Measurements from ENCODE around the gene ZNF521.

ZNF521 gene

DNA sequence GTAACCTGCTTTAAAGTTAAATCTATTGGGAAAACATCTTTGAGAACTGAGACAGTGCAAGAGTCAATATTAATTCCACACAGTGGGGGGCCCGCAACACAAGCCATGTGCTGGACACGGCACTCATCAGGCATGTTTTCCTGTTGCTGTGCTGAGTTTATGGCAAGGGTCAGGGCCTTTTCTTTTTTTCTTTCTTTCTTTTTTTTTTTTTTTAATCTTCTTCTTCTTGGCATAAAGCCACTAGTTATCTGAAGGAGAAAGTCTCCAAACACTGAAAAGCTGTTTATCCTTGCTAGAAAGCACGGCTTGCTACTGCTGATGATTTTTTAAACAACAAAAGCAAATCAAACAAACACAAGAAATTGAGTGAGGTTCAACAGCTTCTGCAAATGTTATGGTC lies 252.1 kb downstream of the ZNF521 start:
- H3K9me3 ChIP-seq (ENCODE audit: control insufficient read depth, low read depth, low read length), result no peaks in the 10 kb centered on the region
- H3K27ac ChIP-seq (ENCODE audit: low read length), result no peak overlapping the region
- no peak overlapping the region for H3K4me3 ChIP-seq (ENCODE audit: low read length)
- no peaks in the 10 kb centered on the region for H3K27me3 ChIP-seq (ENCODE audit: control insufficient read depth, insufficient read depth, low read length)
- H3K4me1 ChIP-seq (ENCODE audit: control insufficient read depth, low read depth, low read length), result peaks cover 6% of the 10 kb centered on the region
- no peak overlapping the region for H3K9ac ChIP-seq (ENCODE audit: low read length)
- no peaks in the 10 kb centered on the region for H3K36me3 ChIP-seq (ENCODE audit: control insufficient read depth, low read depth, low read length)

DNA sequence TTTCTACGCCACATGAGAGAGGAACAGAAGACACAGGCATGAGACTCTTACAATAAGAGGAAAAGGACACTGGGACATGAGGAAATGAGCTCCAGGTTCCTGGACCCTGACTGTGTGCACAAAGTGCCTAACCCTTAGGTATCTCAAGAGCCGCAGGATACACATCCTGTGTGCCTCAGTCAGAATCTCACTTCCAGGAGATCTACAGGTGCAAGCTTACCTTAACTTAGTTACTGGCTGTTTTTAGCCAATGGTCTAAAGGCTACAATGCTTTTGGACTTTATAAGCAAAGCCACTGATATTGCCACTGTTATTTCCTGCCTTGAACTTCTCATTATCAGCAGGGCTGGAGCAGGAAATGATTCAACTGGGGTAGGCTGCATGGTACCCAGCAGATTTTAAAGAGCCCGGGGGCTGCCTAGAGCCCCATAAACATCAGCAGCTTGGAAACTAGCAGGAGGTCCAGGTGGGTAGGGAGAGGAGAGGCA lies 254.4 kb downstream of the ZNF521 start:
- Histone ChIP-seq H3K9me3 (ENCODE audit: control insufficient read depth, low read depth, low read length) (no peaks in the 10 kb centered on the region), H3K27me3 (ENCODE audit: control insufficient read depth, insufficient read depth, low read length) (no peaks in the 10 kb centered on the region), H3K4me1 (ENCODE audit: control insufficient read depth, low read depth, low read length) (peaks cover 6% of the 10 kb centered on the region), H3K36me3 (ENCODE audit: control insufficient read depth, low read depth, low read length) (no peaks in the 10 kb centered on the region), H3K27ac (ENCODE audit: low read length) (no peak overlapping the region), H3K9ac (ENCODE audit: low read length) (no peak overlapping the region), H3K4me3 (ENCODE audit: low read length) (no peak overlapping the region)

- Histone ChIP-seq H3K4me1 (ENCODE audit: control insufficient read depth, low read depth, low read length) (peaks cover 6% of the 10 kb centered on the region), H3K9ac (ENCODE audit: low read length) (no peak overlapping the region), H3K9me3 (ENCODE audit: control insufficient read depth, low read depth, low read length) (no peaks in the 10 kb centered on the region), H3K4me3 (ENCODE audit: low read length) (no peak overlapping the region), H3K36me3 (ENCODE audit: control insufficient read depth, low read depth, low read length) (no peaks in the 10 kb centered on the region), H3K27me3 (ENCODE audit: control insufficient read depth, insufficient read depth, low read length) (no peaks in the 10 kb centered on the region), H3K27ac (ENCODE audit: low read length) (no peak overlapping the region)
These were observed 254.9 kb downstream of the ZNF521 start for GRCh38 chr18:25097057-25097456.

- Histone ChIP-seq H3K27ac (ENCODE audit: low read length) (no peak overlapping the region), H3K36me3 (ENCODE audit: control insufficient read depth, low read depth, low read length) (peaks cover 20% of the 10 kb centered on the region), H3K9me3 (ENCODE audit: control insufficient read depth, low read depth, low read length) (no peaks in the 10 kb centered on the region), H3K9ac (ENCODE audit: low read length) (no peak overlapping the region), H3K4me3 (ENCODE audit: low read length) (no peak overlapping the region), H3K27me3 (ENCODE audit: control insufficient read depth, insufficient read depth, low read length) (no peaks in the 10 kb centered on the region), H3K4me1 (ENCODE audit: control insufficient read depth, low read depth, low read length) (peaks cover 6% of the 10 kb centered on the region)
These were observed 258.8 kb downstream of the ZNF521 start for GRCh38 chr18:25093141-25093540.

GRCh38 chr18:25089470-25089869 lies 262.5 kb downstream of the ZNF521 start:
- Histone ChIP-seq H3K27ac (ENCODE audit: low read length) (no peak overlapping the region), H3K4me1 (ENCODE audit: control insufficient read depth, low read depth, low read length) (no peaks in the 10 kb centered on the region), H3K9me3 (ENCODE audit: control insufficient read depth, low read depth, low read length) (no peaks in the 10 kb centered on the region), H3K9ac (ENCODE audit: low read length) (no peak overlapping the region), H3K36me3 (ENCODE audit: control insufficient read depth, low read depth, low read length) (peaks cover 20% of the 10 kb centered on the region), H3K4me3 (ENCODE audit: low read length) (no peak overlapping the region), H3K27me3 (ENCODE audit: control insufficient read depth, insufficient read depth, low read length) (no peaks in the 10 kb centered on the region)

DNA sequence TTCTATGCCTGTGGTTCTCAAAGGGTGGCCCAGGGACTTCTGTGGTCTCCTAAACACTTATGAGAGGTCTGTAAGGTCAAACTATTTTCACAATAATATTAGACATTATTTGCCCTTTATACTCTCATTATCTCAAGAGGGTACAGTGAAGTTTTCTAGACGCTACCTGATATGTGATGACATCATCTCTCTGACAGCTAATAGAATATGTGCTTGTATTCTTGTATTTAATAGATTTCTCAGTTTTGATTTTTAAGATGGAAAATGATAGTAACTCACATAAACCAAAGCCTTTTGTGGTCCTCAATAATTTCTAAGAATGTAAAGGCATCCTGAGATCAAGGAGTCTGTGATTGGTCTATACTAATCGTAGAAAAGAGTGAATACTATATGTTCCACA lies 265.1 kb downstream of the ZNF521 start:
- peaks cover 20% of the 10 kb centered on the region for H3K36me3 ChIP-seq (ENCODE audit: control insufficient read depth, low read depth, low read length)
- H3K9ac ChIP-seq (ENCODE audit: low read length), result no peak overlapping the region
- no peaks in the 10 kb centered on the region for H3K4me1 ChIP-seq (ENCODE audit: control insufficient read depth, low read depth, low read length)
- H3K27me3 ChIP-seq (ENCODE audit: control insufficient read depth, insufficient read depth, low read length), result no peaks in the 10 kb centered on the region
- no peaks in the 10 kb centered on the region for H3K9me3 ChIP-seq (ENCODE audit: control insufficient read depth, low read depth, low read length)
- no peak overlapping the region for H3K4me3 ChIP-seq (ENCODE audit: low read length)
- no peak overlapping the region for H3K27ac ChIP-seq (ENCODE audit: low read length)

DNA sequence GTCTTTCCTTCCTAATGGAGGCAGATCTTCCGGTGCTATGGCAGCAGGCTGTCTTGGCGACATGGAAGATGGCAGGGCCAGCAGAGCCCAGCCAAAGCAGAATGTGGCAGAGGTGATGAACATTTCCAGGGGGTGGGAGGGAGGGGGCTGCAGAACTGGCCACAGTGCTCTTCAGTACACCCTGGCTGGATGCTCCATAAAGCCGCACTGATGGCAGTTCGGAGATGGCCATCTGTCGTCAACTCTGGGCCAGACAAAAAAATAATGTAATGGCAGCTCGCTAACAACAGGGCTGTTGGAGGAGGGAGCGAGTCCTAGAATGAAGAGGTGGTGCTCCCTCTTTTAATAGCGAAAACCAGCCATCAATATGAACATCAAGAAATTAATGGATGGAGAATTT lies 271.0 kb downstream of the ZNF521 start:
- Histone ChIP-seq H3K9me3 (ENCODE audit: control insufficient read depth, low read depth, low read length) (no peaks in the 10 kb centered on the region), H3K4me3 (ENCODE audit: low read length) (no peak overlapping the region), H3K27me3 (ENCODE audit: control insufficient read depth, insufficient read depth, low read length) (no peaks in the 10 kb centered on the region), H3K4me1 (ENCODE audit: control insufficient read depth, low read depth, low read length) (peaks cover 19% of the 10 kb centered on the region), H3K27ac (ENCODE audit: low read length) (no peak overlapping the region), H3K36me3 (ENCODE audit: control insufficient read depth, low read depth, low read length) (no peaks in the 10 kb centered on the region), H3K9ac (ENCODE audit: low read length) (no peak overlapping the region)

- H3K4me1 ChIP-seq (ENCODE audit: control insufficient read depth, low read depth, low read length), result peaks cover 26% of the 10 kb centered on the region
- H3K36me3 ChIP-seq (ENCODE audit: control insufficient read depth, low read depth, low read length), result no peaks in the 10 kb centered on the region
- H3K9me3 ChIP-seq (ENCODE audit: control insufficient read depth, low read depth, low read length), result no peaks in the 10 kb centered on the region
- no peaks in the 10 kb centered on the region for H3K27me3 ChIP-seq (ENCODE audit: control insufficient read depth, insufficient read depth, low read length)
- no peak overlapping the region for H3K4me3 ChIP-seq (ENCODE audit: low read length)
- H3K9ac ChIP-seq (ENCODE audit: low read length), result no peak overlapping the region
- H3K27ac ChIP-seq (ENCODE audit: low read length), result no peak overlapping the region
These were observed 271.8 kb downstream of the ZNF521 start for GRCh38 chr18:25080211-25080610.

DNA sequence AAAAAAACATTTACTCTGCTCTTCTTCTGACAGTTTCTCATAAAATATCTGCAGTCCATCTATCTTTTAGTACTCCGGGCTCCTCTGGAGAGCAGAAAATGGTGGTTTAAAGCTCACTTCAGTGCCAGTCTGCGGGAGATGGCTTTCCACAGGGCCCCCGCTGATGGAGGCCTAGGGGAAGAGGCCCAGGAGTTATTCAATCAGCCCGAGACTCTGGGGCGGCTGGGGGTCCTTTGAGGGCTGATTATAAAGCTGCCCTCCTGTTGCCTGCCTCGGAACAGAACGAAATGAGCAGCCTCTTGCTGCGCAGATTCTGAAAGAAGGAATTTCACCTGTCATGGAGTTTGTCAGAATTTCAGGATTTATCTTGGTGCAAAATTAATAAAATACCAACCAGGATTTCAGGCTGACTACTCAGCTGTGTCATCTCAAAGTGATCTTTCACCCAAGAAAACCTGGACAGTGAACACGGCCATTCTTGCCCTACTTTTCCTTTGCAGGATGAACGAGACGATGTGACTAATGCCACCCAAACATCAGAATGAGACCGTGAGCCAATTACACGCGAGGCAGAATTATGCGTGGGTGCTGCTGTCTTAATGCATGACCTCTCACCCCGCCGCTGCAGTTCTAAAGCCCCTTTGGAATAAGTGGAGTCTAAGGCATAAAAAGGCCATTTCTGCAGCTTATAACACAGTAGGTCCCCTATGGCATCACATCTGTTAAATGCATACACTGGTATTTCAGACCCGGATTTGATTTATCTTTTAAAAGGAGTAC lies 273.8 kb downstream of the ZNF521 start:
- no peak overlapping the region for H3K9ac ChIP-seq (ENCODE audit: low read length)
- H3K4me3 ChIP-seq (ENCODE audit: low read length), result no peak overlapping the region
- no peaks in the 10 kb centered on the region for H3K36me3 ChIP-seq (ENCODE audit: control insufficient read depth, low read depth, low read length)
- H3K27me3 ChIP-seq (ENCODE audit: control insufficient read depth, insufficient read depth, low read length), result no peaks in the 10 kb centered on the region
- H3K27ac ChIP-seq (ENCODE audit: low read length), result no peak overlapping the region
- H3K9me3 ChIP-seq (ENCODE audit: control insufficient read depth, low read depth, low read length), result no peaks in the 10 kb centered on the region
- peaks cover 47% of the 10 kb centered on the region for H3K4me1 ChIP-seq (ENCODE audit: control insufficient read depth, low read depth, low read length)

DNA sequence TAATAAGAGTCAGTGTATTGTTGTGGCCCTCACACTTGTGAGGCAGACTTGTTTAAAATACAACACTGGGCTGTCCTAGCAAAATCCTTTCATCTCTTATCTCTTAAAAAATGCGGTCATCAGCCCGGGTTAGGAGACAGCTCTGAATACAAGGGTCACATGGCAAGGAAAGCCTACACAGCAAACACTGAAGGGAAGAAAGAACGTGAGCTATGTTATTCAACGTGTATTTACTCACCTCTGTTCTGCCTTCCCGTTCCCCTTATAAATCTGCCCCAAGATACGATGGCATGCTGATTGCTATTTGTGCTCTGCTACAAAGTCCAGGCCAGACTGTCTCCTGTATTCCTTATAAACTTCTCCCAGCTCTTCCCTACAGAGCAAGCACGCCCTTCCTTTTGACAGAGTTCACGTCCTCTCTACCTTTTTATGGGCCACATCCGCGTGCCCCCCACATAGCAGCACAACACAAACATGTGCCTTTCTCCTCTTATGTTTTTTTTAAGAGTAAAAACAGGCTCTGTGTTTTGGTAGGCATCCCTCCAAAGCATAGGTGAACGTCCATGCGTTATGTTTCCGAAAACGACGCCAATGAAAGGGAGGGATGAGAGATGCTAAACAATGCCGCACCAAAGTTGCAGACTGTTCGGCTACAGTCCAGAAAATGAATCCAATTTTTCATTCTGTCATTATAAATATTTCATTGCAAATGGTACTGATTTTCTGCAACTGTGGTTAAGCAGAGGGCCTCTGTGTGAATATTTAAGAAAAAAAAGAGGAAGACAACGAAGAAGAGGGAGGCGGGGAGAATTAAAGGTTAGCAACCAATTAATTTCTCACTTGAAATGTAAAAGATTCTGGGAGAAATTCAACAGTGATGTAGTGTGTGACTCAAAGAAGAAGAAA lies 274.7 kb downstream of the ZNF521 start:
- H3K27me3 ChIP-seq (ENCODE audit: control insufficient read depth, insufficient read depth, low read length), result no peaks in the 10 kb centered on the region
- no peak overlapping the region for H3K9ac ChIP-seq (ENCODE audit: low read length)
- H3K36me3 ChIP-seq (ENCODE audit: control insufficient read depth, low read depth, low read length), result no peaks in the 10 kb centered on the region
- no peak overlapping the region for H3K27ac ChIP-seq (ENCODE audit: low read length)
- H3K9me3 ChIP-seq (ENCODE audit: control insufficient read depth, low read depth, low read length), result no peaks in the 10 kb centered on the region
- H3K4me3 ChIP-seq (ENCODE audit: low read length), result no peak overlapping the region
- peaks cover 48% of the 10 kb centered on the region for H3K4me1 ChIP-seq (ENCODE audit: control insufficient read depth, low read depth, low read length)

- no peaks in the 10 kb centered on the region for H3K27me3 ChIP-seq (ENCODE audit: control insufficient read depth, insufficient read depth, low read length)
- H3K27ac ChIP-seq (ENCODE audit: low read length), result no peak overlapping the region
- no peaks in the 10 kb centered on the region for H3K9me3 ChIP-seq (ENCODE audit: control insufficient read depth, low read depth, low read length)
- H3K4me3 ChIP-seq (ENCODE audit: low read length), result no peak overlapping the region
- H3K36me3 ChIP-seq (ENCODE audit: control insufficient read depth, low read depth, low read length), result no peaks in the 10 kb centered on the region
- H3K4me1 ChIP-seq (ENCODE audit: control insufficient read depth, low read depth, low read length), result peaks cover 48% of the 10 kb centered on the region
- H3K9ac ChIP-seq (ENCODE audit: low read length), result no peak overlapping the region
These were observed 276.2 kb downstream of the ZNF521 start for GRCh38 chr18:25075783-25076182.

Data from iPS-18a (cell line).